Subcutaneous abdominal adipose tissue (tissue), 5 donors: Measurements from ENCODE around the gene FZD4.
"Not testable (repeated sequence)": the region's sequence is repeated elsewhere in the genome, so short reads cannot be mapped to it uniquely, and the experiment has no call there.

Source experiments
- H3K27ac ChIP-seq: one replicate; pipeline ENCODE4 v1.7.0; 2013; ENCODE audit warnings: low read depth, mild to moderate bottlenecking, inconsistent platforms, low read length, moderate library complexity
- H3K27me3 ChIP-seq, 5 donors: one replicate each; pipeline ENCODE4 v1.7.0; 2013; ENCODE audit warnings: low read length in 5 of 5, inconsistent platforms in 1 of 5; ENCODE audit not compliant: control insufficient read depth in 5 of 5, insufficient read depth in 4 of 5
- H3K36me3 ChIP-seq, 5 donors: one replicate each; pipeline ENCODE4 v1.7.0; 2013; ENCODE audit warnings: low read length in 5 of 5; ENCODE audit not compliant: control insufficient read depth in 5 of 5, insufficient read depth in 5 of 5
- H3K4me1 ChIP-seq, 5 donors: one replicate each; pipeline ENCODE4 v1.7.0; 2013; ENCODE audit warnings: low read length in 5 of 5, mild to moderate bottlenecking in 3 of 5, moderate library complexity in 1 of 5; ENCODE audit not compliant: control insufficient read depth in 5 of 5, insufficient read depth in 5 of 5
- H3K4me3 ChIP-seq, 5 donors: one replicate each; pipeline ENCODE4 v1.7.0; 2013; ENCODE audit warnings: low read length in 5 of 5, low read depth in 1 of 5
- H3K9ac ChIP-seq, 5 donors: one replicate each; pipeline ENCODE4 v1.7.0; 2013; ENCODE audit warnings: low read length in 5 of 5, mild to moderate bottlenecking in 4 of 5, moderate library complexity in 3 of 5
- H3K9me3 ChIP-seq, 5 donors: one replicate each; pipeline ENCODE4 v1.7.0; 2013; ENCODE audit warnings: low read length in 5 of 5; ENCODE audit not compliant: control insufficient read depth in 5 of 5
- donor health status: healthy.
- donor health status: healthy.
- donor health status: healthy.
- donor health status: healthy.
- donor health status: healthy.

Gene FZD4

DNA sequence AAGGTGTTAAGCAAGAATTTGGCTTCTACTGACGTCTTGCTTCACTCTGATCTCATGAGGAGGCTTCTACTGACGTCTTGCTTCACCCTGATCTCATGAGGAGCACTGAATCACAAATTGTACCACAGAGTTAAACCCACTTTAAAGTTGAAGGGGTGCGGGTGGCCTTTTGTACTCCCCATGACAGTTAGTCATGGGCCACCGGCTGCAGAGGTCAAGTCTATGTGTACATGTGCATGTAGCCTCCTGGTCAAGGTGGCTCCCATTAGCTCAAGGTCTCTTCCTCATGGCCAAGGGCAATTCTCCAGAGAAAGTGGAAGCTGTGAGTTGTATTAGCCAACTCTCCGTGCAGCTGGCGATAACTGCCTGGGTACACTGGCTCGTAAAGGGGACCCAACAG, 23.1 kb upstream of the FZD4 start:
- Histone ChIP-seq H3K9ac (peak overlapping the region in 3 of 5 donors; percentile 21 to 59 (median 49)), H3K27ac (peak overlapping the region; percentile 98)

DNA sequence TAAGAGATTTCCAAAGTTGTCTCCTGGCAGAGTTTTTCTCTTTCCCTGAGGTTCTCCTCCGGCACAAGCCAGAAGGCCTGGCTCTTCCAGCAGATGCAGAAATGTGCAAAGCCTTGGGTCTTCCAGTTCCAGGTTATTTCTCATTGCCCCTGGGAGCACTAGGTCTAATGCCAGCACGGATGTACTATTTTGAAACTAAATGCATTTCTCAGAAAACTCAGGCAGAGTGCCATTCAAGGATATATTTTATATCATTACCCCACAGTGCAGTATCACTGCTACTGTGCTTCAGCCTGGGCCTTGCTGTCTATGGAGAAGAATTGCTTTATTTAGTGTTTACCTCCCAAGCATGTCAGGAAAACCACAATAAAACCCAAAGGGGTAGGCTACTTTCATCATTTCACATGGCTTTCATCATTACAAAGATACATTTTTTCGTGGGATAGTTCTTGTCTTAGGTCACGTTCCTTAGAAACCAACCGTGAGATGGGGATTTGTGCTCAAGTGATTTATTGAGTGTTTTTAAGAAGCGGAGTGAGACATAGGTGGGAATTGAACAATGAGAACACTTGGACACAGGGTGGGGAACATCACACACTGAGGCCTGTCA, 22.4 kb upstream of the FZD4 start:
- H3K36me3 ChIP-seq: no peaks in the 10 kb centered on the region
- no peaks in the 10 kb centered on the region for H3K27me3 ChIP-seq
- H3K27ac ChIP-seq: peak overlapping the region; percentile 98
- H3K9ac ChIP-seq: peak overlapping the region in 1 of 5 donors; percentile 27
- H3K4me3 ChIP-seq: no peak overlapping the region
- peaks cover 0 to 9% (median 6%) of the 10 kb centered on the region in 5 donors for H3K9me3 ChIP-seq
- peaks cover 24 to 59% (median 49%) of the 10 kb centered on the region in 5 donors for H3K4me1 ChIP-seq

More for the DNA sequence above, 23.1 kb upstream of the FZD4 start:
- peaks cover 29 to 66% (median 56%) of the 10 kb centered on the region in 5 donors for H3K4me1 ChIP-seq
- H3K4me3 ChIP-seq: peak overlapping the region in 1 of 5 donors; percentile 0
- H3K9me3 ChIP-seq: peaks cover 0 to 4% (median 3%) of the 10 kb centered on the region in 5 donors
- no peaks in the 10 kb centered on the region for H3K27me3 ChIP-seq
- no peaks in the 10 kb centered on the region for H3K36me3 ChIP-seq

DNA sequence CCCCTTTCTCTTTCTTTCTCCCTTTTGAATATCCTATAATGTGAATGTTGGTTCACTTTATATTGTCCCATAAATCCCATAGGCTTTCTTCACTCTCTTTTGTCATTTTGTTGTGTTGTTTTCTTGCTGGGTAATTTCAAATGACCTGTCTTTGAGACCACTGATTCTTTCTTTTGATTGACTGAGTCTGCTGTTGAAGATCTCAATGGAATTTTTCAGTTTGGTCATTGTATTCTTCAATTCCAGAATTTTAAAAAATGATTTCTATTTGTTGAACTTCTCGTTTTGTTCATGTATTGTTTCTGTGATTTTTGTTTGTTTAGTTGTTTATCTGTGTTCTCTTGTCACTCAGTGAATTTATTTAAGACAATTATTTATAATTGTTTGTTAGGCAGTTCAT, 17.5 kb upstream of the FZD4 start:
- no peak overlapping the region for H3K27ac ChIP-seq
- no peak overlapping the region for H3K9ac ChIP-seq
- peaks cover 0 to 9% (median 6%) of the 10 kb centered on the region in 5 donors for H3K9me3 ChIP-seq
- peaks cover 6 to 21% (median 13%) of the 10 kb centered on the region in 5 donors for H3K4me1 ChIP-seq
- H3K36me3 ChIP-seq: no peaks in the 10 kb centered on the region
- no peaks in the 10 kb centered on the region for H3K27me3 ChIP-seq
- no peak overlapping the region for H3K4me3 ChIP-seq

DNA sequence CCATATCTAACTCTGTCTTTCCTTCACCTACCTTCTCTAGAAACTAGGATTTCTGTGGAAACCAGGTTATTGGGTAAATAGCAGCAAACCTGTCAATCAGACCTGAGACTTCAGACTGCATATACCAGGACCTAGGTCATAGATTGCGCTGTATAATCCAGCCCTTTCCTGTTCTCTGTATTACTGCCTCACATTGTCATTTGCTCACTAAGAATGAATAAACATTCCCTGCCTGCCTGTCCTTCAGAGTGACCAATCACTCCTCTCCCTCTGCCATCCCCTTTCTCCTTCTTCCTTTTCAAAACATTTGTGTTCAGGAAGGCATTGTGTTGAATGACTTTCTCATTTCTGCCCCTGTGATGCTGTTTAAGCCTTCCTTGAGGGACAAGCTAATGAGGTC, 14.1 kb upstream of the FZD4 start:
- H3K4me1 ChIP-seq: peaks cover 0 to 3% (median 0%) of the 10 kb centered on the region in 5 donors
- peaks cover 0 to 9% (median 6%) of the 10 kb centered on the region in 5 donors for H3K9me3 ChIP-seq
- H3K27ac ChIP-seq: no peak overlapping the region
- no peaks in the 10 kb centered on the region for H3K27me3 ChIP-seq
- H3K4me3 ChIP-seq: no peak overlapping the region
- H3K36me3 ChIP-seq: no peaks in the 10 kb centered on the region
- no peak overlapping the region for H3K9ac ChIP-seq

DNA sequence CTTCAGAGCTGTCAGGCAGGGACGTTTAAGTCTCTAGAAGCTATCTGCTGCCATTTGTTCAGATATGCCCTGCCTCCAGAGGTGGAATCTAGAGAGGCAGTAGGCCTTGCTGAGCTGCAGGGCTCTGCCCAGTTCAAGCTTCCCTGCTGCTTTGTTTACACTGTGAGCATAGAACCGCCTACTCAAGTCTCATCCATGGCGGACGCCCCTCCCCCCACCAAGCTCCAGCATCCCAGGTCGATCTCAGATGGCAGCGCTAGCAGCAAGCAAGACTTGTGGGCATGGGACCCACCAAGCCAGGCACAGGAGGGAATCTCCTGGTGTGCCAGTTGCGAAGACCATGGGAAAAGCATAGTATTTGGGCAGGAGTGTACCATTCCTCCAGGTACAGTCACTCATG, 12.4 kb upstream of the FZD4 start:
- H3K9ac ChIP-seq, H3K27ac ChIP-seq, H3K4me1 ChIP-seq, H3K4me3 ChIP-seq, H3K27me3 ChIP-seq, H3K9me3 ChIP-seq, H3K36me3 ChIP-seq: not testable (repeated sequence)

DNA sequence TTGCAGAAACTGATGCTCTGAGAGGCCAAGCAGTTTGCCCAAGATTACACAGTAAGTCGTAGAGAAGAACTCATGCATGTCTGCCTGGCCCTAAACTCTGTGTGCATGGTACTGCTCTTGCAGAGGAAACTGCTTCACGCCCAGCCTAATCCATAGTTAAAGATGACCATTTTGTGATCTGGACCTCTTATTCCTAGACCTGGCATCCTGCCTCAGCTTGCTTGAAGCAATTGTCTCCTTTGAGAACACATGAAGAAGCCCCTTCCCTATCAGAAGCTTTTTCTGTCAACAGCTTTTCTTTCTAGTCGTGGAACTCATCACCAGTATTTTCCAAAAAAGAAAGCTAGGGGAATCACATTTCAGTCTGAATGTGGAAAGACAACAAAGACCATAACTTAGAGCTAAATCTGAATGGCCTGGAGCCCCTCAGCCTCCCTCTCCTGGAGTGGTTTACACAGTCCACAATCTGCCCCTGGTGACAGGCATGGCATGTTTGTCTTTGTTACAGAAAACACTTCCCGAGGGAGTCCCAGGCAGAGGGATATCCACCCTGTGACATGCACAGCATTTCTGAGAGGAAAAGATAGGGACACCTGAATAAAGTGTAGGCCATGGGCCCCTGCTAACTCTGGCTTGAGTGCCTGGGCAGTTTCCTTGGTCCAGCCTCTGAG, 2.9 kb upstream of the FZD4 start:
- Histone ChIP-seq H3K27ac (peak overlapping the region; percentile 98), H3K36me3 (no peaks in the 10 kb centered on the region), H3K4me1 (peaks cover 8 to 36% (median 23%) of the 10 kb centered on the region in 5 donors), H3K4me3 (no peak overlapping the region), H3K27me3 (no peaks in the 10 kb centered on the region), H3K9me3 (no peaks in the 10 kb centered on the region), H3K9ac (no peak overlapping the region)

DNA sequence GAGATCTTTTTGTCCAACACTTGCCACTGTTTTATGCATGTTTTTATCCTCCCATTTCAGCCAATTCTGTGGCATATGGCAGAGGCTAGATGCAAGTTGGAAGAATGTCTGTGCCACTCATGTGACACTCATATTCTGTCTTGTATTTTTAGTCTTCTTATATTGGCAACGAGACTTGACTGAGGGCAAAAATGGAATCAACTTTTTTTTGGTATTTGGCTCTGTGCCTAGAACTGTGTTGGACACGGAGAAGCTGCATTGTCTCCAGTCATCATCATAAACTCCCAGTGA, 1.7 kb upstream of the FZD4 start:
- peaks cover 0 to 6% (median 4%) of the 10 kb centered on the region in 5 donors for H3K36me3 ChIP-seq
- H3K9me3 ChIP-seq: no peaks in the 10 kb centered on the region
- H3K9ac ChIP-seq: peak overlapping the region in 4 of 5 donors; percentile 70 to 88 (median 78)
- no peaks in the 10 kb centered on the region for H3K27me3 ChIP-seq
- peak overlapping the region; percentile 98 for H3K27ac ChIP-seq
- peaks cover 8 to 42% (median 32%) of the 10 kb centered on the region in 5 donors for H3K4me1 ChIP-seq
- H3K4me3 ChIP-seq: peak overlapping the region; percentile 78 to 92 (median 87)

DNA sequence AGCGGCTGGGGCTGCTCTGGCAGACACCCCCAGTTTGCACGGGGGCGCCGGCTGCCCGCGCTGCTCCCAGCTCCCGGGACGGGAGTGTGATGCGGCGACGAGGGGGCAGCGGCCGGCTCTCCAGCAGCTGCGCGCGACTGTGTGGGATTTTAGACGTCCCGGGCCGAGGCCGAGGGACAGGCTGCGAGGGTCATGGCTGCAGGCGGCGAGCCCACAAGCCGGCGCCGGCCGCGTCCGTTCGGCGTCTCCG, 159 bp downstream of the FZD4 start:
- H3K4me3 ChIP-seq: peak overlapping the region in 4 of 5 donors; percentile 92 to 99 (median 96)
- H3K9me3 ChIP-seq: no peaks in the 10 kb centered on the region
- no peaks in the 10 kb centered on the region for H3K27me3 ChIP-seq
- H3K36me3 ChIP-seq: peaks cover 4 to 24% (median 21%) of the 10 kb centered on the region in 5 donors
- H3K27ac ChIP-seq: peak overlapping the region; percentile 94
- H3K4me1 ChIP-seq: peaks cover 8 to 60% (median 49%) of the 10 kb centered on the region in 5 donors
- peak overlapping the region in 4 of 5 donors; percentile 83 to 89 (median 86) for H3K9ac ChIP-seq

DNA sequence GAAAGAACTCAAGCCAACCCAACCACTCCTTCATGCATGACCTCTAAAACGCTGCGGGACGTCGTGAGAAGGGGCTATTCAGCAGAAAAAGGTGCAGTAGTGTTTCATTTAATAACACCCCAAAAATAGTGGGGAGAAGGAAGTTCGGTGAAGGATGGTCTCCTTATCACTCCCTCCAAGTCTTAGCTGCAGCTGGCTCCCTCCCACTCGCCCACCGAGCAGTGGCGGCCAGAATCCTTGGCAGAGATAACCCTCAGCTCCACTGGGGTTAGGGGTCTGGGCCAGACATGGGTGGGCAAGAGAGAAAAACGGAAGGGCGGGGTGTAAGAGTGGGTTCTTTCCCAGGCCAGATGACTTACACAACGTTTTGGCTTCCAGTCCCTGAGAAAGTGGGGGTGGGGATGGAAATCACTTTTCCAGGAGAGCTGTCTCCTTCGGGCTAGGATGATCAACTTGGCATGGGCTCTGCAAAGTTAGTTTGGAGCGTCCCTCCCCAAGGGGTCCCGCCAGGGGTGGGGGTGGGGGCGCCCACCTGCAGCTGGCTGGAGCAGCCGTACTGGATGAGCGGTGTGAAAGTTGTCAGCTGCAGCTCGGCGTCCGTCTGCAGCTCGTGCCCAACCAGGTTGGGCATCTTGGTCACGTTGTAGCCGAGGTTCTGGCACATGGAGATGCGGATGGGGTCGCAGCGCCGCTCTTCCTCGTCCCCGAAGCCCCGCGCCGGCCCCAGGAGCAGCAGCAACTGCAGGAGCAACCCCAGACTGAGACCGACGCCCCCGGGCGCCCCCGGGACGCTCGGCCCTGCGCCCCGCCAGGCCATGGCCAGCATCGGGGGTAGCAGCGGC, 705 bp downstream of the FZD4 start:
- Histone ChIP-seq H3K27ac (peak overlapping the region; percentile 94), H3K4me1 (peaks cover 8 to 66% (median 54%) of the 10 kb centered on the region in 5 donors), H3K27me3 (no peaks in the 10 kb centered on the region), H3K4me3 (peak overlapping the region; percentile 92 to 99 (median 95)), H3K9me3 (no peaks in the 10 kb centered on the region), H3K36me3 (peaks cover 5 to 29% (median 23%) of the 10 kb centered on the region in 5 donors), H3K9ac (peak overlapping the region; percentile 83 to 91 (median 88))
